ENCODE results near the gene ITGA2B. TPM values are rescaled to one million over a fixed set of nuclear protein-coding genes. Genes with fewer than 3 reads are reported as not detected.

Gene ITGA2B
- total and polyA plus RNA-seq, 2 of the 13 experiments (the other 11 are each of a cell fraction or from before 2014, with no cell fraction given) = 0.38 to 1.1 TPM

DNA sequence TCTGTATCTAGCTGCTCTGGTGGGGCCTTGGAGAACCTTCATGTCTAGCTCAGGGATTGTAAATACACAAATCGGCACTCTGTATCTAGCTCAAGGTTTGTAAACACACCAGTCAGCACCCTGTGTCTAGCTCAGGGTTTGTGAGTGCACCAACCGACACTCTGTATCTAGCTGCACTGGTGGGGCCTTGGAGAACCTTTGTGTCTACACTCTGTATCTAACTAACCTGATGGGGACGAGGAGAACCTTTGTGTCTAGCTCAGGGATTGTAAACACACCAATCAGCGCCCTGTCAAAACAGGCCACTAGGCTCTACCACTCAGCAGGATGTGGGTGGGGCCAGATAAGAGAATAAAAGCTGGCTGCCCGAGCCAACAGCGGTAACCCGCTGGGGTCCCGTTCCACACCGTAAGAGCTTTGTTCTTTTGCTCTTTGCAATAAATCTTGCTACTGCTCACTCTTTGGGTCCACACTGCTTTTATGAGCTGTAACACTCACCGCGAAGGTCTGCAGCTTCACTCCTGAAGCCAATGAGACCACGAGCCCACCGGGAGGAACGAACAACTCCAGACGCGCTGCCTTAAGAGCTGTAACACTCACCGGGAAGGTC is 19.9 kb downstream of the ITGA2B start (continued):
- TF ChIP-seq, protein P1, sequence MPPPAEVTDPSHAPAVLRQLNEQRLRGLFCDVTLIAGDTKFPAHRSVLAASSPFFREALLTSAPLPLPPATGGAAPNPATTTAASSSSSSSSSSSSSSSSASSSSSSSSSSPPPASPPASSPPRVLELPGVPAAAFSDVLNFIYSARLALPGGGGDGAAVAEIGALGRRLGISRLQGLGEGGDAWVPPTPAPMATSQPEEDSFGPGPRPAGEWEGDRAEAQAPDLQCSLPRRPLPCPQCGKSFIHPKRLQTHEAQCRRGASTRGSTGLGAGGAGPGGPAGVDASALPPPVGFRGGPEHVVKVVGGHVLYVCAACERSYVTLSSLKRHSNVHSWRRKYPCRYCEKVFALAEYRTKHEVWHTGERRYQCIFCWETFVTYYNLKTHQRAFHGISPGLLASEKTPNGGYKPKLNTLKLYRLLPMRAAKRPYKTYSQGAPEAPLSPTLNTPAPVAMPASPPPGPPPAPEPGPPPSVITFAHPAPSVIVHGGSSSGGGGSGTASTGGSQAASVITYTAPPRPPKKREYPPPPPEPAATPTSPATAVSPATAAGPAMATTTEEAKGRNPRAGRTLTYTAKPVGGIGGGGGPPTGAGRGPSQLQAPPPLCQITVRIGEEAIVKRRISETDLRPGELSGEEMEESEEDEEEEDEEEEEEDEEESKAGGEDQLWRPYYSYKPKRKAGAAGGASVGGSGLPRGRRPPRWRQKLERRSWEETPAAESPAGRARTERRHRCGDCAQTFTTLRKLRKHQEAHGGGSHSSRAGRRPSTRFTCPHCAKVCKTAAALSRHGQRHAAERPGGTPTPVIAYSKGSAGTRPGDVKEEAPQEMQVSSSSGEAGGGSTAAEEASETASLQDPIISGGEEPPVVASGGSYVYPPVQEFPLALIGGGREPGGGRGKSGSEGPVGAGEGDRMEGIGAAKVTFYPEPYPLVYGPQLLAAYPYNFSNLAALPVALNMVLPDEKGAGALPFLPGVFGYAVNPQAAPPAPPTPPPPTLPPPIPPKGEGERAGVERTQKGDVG (CRISPR knock-in tag; IDR thresholded peaks at IDR 0.05; ENCODE audit: borderline replicate concordance) = peak; percentile 53; the same call in 1 of the 2 replicates
- peak; percentile 76 for TF ChIP-seq SALL1 (CRISPR knock-in tag; IDR thresholded peaks at IDR 0.05)
- TF ChIP-seq, protein P2, sequence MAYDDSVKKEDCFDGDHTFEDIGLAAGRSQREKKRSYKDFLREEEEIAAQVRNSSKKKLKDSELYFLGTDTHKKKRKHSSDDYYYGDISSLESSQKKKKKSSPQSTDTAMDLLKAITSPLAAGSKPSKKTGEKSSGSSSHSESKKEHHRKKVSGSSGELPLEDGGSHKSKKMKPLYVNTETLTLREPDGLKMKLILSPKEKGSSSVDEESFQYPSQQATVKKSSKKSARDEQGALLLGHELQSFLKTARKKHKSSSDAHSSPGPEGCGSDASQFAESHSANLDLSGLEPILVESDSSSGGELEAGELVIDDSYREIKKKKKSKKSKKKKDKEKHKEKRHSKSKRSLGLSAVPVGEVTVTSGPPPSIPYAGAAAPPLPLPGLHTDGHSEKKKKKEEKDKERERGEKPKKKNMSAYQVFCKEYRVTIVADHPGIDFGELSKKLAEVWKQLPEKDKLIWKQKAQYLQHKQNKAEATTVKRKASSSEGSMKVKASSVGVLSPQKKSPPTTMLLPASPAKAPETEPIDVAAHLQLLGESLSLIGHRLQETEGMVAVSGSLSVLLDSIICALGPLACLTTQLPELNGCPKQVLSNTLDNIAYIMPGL (CRISPR knock-in tag; IDR thresholded peaks at IDR 0.05; ENCODE audit: borderline replicate concordance in 1 of 2, low read depth in 1 of 2) = peak in 1 of 2 experiments; percentile 33; a peak in 2 of 4 replicates
- TF ChIP-seq ZSCAN25 (CRISPR knock-in tag; IDR thresholded peaks at IDR 0.05) = peak; percentile 74; the same call in 1 of the 2 replicates
- 0 out of 2 replicates have a peak, but pooled peaks have one; percentile 27 for TF ChIP-seq ZNF274 (CRISPR knock-in tag; IDR thresholded peaks at IDR 0.05)
- TF ChIP-seq, protein P3, sequence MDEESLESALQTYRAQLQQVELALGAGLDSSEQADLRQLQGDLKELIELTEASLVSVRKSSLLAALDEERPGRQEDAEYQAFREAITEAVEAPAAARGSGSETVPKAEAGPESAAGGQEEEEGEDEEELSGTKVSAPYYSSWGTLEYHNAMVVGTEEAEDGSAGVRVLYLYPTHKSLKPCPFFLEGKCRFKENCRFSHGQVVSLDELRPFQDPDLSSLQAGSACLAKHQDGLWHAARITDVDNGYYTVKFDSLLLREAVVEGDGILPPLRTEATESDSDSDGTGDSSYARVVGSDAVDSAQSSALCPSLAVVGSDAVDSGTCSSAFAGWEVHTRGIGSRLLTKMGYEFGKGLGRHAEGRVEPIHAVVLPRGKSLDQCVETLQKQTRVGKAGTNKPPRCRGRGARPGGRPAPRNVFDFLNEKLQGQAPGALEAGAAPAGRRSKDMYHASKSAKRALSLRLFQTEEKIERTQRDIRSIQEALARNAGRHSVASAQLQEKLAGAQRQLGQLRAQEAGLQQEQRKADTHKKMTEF (CRISPR knock-in tag; IDR thresholded peaks at IDR 0.05) = peak; percentile 67
- 0 out of 2 replicates have a peak, but pooled peaks have one; percentile 61 for TF ChIP-seq FOXC1 (CRISPR knock-in tag; IDR thresholded peaks at IDR 0.05; ENCODE audit: borderline replicate concordance)
- TF ChIP-seq ZMYM4 (CRISPR knock-in tag; IDR thresholded peaks at IDR 0.05) = peak; percentile 100
- TF ChIP-seq, protein P4, sequence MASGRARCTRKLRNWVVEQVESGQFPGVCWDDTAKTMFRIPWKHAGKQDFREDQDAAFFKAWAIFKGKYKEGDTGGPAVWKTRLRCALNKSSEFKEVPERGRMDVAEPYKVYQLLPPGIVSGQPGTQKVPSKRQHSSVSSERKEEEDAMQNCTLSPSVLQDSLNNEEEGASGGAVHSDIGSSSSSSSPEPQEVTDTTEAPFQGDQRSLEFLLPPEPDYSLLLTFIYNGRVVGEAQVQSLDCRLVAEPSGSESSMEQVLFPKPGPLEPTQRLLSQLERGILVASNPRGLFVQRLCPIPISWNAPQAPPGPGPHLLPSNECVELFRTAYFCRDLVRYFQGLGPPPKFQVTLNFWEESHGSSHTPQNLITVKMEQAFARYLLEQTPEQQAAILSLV (CRISPR knock-in tag; IDR thresholded peaks at IDR 0.05; ENCODE audit: borderline replicate concordance) = peak; percentile 74
- TF ChIP-seq, protein P5, sequence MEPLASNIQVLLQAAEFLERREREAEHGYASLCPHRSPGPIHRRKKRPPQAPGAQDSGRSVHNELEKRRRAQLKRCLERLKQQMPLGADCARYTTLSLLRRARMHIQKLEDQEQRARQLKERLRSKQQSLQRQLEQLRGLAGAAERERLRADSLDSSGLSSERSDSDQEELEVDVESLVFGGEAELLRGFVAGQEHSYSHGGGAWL (CRISPR knock-in tag; IDR thresholded peaks at IDR 0.05) = 0 out of 2 replicates have a peak, but pooled peaks have one; percentile 5
- TF ChIP-seq, protein P6, sequence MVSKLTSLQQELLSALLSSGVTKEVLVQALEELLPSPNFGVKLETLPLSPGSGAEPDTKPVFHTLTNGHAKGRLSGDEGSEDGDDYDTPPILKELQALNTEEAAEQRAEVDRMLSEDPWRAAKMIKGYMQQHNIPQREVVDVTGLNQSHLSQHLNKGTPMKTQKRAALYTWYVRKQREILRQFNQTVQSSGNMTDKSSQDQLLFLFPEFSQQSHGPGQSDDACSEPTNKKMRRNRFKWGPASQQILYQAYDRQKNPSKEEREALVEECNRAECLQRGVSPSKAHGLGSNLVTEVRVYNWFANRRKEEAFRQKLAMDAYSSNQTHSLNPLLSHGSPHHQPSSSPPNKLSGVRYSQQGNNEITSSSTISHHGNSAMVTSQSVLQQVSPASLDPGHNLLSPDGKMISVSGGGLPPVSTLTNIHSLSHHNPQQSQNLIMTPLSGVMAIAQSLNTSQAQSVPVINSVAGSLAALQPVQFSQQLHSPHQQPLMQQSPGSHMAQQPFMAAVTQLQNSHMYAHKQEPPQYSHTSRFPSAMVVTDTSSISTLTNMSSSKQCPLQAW (CRISPR knock-in tag; IDR thresholded peaks at IDR 0.05) = peak; percentile 54
- TF ChIP-seq TBX2 (CRISPR knock-in tag; IDR thresholded peaks at IDR 0.05; ENCODE audit: borderline replicate concordance) = peak; percentile 22; the same call in 1 of the 2 replicates
- TF ChIP-seq ZNF772 (CRISPR knock-in tag; IDR thresholded peaks at IDR 0.05) = peak; percentile 57; the same call in 1 of the 2 replicates
- TF ChIP-seq, protein P7, sequence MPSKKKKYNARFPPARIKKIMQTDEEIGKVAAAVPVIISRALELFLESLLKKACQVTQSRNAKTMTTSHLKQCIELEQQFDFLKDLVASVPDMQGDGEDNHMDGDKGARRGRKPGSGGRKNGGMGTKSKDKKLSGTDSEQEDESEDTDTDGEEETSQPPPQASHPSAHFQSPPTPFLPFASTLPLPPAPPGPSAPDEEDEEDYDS (CRISPR knock-in tag; IDR thresholded peaks at IDR 0.05) = peak; percentile 98
